GM21786 (cell line): ENCODE results near the gene ZSCAN26.

ENCODE experiments used
- ATAC-seq: cut with Tn5 transposase; IDR thresholded peaks from one replicate; pipeline ENCODE4 v1.9.1; 2021; ENCODE audit not compliant: unreplicated experiment

Gene ZSCAN26

GRCh38 chr6:28266962-28267694 is at the start of gene ZSCAN26:
ZSCAN26 (plus strand) TSS chr6:28267143; CDS start chr6:28271920, 4,777 bp downstream.
- peak; percentile 85 for ATAC-seq

DNA sequence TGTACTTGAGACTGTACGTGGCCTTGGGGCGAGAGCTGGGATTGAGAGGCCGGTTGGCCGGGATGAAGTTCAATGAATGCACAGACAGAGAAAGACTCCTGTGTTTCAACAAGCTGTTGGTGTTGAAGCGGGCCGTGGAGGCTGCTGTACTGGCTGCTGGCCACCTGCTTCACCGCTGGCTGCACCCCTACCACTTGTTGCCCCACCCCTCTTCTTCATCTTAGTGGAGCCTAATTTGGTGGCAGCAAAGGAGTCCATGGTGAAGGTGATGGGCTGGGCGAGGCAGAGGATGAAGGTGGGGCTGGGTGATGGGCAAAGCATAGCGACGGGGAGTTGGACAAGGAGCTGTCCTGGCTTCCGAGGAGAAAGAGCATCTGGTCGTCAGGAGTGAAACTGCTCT is 49.1 kb upstream of the ZSCAN26 start:
- ATAC-seq: no peak

GRCh38 chr6:28218312-28219248 is 48.4 kb upstream of the ZSCAN26 start:
- peak; percentile 80 for ATAC-seq

- ATAC-seq: no peak
Measured at GRCh38 chr6:28220257-28221133, 46.4 kb upstream of the ZSCAN26 start.

- ATAC-seq: no peak
Measured at GRCh38 chr6:28224131-28225055, 42.5 kb upstream of the ZSCAN26 start.

GRCh38 chr6:28225056-28225834 is 41.7 kb upstream of the ZSCAN26 start, which contains the start of gene ZSCAN9:
ZSCAN9 (plus strand) TSS chr6:28225275; CDS start chr6:28227085, 1,810 bp downstream.
- ATAC-seq: peak; percentile 85

DNA sequence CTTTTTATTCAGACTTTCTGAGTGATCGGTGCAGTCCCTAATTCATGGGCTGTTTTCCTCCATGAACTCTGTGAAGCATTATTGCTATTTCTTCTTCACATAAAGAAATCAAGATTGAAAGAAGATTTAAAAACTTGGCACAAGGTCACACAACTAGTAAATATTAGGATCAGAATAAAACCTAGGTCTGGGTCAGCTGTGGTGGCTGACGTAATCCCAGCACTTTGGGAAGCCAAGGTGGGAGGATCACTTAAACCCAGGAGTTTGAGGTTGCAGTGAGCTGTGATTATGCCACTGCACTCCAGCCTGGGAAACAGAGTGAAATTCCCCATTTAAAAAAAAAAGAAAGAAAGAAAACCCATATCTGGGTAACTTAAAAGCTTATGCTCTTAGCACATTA is 40.5 kb upstream of the ZSCAN26 start:
- ATAC-seq: no peak

DNA sequence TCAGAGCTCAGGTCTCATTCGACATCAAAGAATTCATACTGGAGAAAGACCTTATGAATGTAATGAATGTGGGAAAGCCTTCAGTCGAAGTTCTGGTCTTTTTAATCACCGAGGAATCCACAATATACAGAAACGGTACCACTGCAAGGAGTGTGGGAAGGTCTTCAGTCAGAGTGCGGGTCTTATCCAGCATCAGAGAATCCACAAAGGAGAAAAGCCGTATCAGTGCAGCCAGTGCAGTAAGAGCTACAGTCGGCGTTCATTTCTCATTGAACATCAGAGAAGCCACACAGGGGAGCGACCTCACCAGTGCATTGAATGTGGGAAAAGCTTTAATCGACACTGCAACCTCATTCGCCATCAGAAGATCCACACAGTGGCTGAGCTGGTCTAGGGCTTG is 34.2 kb upstream of the ZSCAN26 start:
- ATAC-seq: no peak

- ATAC-seq: no peak
Measured at GRCh38 chr6:28235912-28236452, 31.0 kb upstream of the ZSCAN26 start.

DNA sequence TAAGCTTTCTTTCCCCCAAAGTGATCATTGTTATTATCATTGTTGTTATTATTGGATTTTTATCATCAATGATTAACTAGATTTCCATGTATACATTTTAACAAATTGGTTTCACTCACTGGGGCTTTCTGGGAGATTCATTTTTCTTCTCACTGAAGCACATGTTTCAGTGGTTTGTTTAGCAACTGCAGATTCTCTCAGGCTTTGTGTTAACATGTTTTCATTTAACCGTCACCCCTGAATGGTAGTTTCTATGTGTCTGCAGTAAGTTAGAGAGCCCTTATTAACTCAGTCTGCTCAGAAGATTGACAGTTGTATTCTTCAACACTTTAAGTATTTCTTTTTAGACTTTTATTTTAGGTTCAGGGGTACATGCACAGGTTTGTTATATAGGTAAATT is 27.3 kb upstream of the ZSCAN26 start:
- ATAC-seq: no peak

DNA sequence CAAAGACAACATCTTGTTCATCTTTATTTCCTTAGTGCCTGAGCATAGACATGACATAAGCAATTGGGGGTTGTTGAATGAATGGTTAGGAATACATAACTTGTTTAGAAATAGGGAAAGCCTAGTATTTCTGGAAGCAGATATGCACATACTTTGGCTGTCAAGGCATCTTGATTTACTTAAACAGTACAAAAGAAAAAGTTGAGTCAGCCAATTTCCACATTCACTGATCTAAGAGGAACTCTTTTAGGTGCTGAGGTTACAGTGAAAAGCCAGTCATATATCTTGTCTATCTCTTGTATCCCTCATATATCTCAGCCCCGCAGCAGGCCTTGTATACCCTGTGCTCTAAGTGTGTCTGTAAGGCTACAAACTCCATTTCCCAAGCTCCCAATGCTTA is 26.5 kb upstream of the ZSCAN26 start:
- ATAC-seq: no peak

DNA sequence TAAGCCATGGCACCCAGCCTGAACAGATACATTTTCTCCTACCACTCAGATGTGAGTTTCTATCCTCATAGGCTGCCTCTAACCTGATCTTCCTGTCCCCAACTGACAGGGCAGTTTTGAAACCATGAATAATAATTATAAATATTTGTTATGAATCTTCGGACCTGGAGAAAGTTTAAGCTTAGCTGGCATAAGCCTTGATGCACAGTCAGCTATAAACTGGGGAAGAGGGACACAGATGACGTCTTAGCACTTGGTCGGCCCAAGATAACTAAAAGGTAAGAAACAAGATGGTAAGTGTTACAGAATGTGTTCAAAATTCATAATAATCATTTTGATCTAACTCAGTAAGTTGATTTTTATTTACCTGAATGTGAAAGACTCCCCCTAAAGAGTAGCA is 23.0 kb upstream of the ZSCAN26 start:
- ATAC-seq: no peak

DNA sequence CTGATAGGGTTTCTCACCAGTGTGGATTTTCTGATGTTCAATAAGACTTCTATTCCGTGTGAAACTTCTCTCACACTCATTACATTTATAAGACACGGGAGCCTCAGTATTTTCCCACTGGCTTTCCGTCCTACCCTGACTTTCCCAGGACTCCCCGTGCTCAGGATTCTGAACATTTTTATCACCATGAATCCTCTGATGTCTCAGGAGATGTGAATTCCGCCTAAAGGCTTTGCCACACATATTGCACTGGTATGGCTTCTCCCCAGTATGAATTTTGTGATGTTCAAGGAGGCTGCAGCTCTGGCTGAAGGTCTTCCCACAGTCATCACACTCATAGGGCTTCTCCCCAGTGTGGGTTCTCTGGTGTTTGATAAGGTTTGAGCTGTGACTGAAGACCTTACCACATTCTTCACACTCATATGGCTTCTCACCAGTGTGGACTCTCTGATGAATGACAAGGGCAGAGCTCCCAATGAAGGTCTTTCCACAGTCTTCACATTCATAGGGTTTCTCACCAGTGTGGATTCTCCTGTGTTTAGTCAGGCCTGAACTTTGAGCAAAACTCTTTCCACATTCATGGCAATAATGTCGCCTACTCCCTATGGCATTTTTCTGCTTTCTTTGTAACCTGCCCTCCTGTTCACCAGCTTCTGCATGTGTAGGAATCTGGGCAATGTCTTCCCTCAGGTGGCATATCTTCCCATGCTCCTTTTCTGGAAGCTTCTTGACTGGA is 21.6 kb upstream of the ZSCAN26 start:
- ATAC-seq: no peak

DNA sequence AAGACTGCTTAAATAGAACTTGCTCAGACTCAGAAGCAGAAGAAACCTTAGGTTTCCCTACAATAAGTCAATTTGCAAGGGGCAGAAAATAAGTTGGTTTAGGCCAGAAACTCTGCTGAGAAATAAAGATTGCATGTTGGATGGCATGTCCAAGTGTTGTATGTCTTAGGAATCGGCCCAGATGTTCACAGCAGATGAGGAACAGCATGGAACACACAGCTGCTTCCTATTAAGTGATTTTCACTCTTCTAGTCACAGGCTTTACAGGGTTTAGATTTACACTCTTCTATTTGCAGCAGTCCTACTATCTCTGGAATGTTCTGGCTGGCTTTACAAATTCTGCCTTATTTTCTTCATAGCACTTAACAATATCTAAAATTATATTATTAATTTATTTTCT is 18.0 kb upstream of the ZSCAN26 start:
- no peak for ATAC-seq

DNA sequence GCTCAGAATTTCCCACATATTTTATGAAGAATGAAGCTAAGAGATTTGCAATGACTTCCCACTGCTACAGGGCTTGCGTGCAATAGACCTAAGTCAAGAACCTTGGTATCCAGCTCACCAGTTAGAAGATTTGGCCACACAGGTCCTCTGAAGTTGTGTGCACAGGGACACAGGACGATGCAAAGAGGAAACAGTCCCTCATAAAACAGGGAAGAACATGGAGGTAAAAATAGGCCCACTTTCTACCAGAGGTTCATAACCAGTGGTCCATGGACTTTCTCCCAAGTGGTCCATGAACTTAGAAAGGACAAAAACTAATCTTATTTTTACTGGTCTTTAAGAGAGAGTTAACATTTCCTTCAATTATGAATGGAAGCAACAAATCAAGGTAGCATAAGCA is 16.2 kb upstream of the ZSCAN26 start:
- ATAC-seq: no peak

DNA sequence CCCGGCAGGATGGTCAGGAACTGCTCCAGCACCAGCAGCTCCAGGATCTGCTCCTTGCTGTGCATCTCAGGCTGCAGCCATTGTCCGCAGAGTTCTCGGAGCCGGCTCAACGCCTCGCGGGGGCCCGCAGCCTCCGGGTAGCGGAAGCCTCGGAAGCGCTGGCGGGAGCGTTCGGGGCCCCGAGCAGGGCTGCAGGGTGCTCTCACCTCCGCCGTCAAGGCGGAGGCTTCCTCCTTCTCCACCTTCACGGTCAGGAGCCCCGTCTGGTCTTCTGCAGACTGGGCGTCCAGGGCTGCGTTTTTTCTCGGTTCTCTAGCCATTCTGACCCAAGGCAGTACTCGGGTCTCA is 15.3 kb upstream of the ZSCAN26 start:
- peak; percentile 29 for ATAC-seq

DNA sequence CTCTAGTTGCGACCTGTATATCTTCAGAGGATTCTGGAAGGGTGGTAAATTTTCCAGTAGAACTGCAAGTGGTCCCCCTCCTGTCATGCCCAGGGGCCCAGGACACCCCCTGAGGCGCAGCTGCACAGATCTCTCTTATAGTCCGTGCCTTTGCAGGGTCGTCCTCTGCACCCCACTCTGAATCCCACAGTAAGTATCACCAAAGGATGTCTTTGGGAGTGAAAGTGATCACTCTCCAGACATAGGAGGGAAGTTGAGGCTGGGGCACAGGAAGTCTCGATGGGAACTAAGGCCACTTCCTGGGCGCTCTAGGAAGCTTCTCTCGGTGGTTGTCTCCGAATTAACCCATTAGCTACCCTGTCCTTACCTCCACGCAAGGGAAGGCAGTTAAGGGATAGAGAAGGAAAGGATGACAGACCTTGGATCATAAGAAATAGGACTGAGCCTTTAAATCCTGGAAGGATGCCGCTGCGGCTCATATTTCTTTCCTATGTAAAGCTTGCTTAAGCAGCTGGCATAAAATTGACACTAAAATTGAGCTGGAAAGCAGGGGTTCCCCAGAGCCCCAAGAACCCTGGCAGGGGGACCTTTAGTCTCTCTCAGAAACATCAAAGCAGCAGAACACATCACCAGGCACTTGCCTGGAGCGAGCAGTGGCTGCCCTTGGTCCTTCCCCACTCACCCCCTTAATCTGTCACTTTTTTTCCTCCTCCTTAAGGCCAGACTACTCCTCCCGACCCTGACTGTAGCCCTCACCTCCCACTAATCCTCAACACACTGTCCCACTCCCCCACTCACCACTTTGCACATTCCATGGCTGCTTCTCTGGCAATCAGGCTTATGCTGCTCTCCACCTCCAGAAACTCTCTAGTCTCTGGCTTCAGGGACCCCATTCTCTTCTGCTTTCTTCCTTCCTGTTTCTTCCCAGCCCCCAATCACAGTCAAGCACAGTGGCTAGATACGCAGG is 14.7 kb upstream of the ZSCAN26 start, which contains the start of gene ZKSCAN4:
Gene ZKSCAN4, minus strand, starts transcription at position 261 of the 967 bp plus-strand sequence. CDS start 289 bp downstream, outside the sequence.
- ATAC-seq: peak; percentile 79
